ENCODE results near the gene AGAP1. TPM values are rescaled to one million over a fixed set of nuclear protein-coding genes. Genes with fewer than 3 reads are reported as not detected.

Gene AGAP1
- total RNA-seq, 4 donors from 2014 or later = 5.3 to 30.6 (median 19.2) TPM

- intact Hi-C loops (cut with DNase I; ENCODE audit: low total_unique reads) = no loop called here
- no peak overlapping the region for H3K27ac ChIP-seq
- peaks cover 0 to 4% of the 10 kb centered on the region in 2 donors for H3K4me1 ChIP-seq
Observed at GRCh38 chr2:235606004-235606715, 112.3 kb downstream of the AGAP1 start.

GRCh38 chr2:235607546-235608199 lies 113.8 kb downstream of the AGAP1 start:
- peaks cover 0 to 4% of the 10 kb centered on the region in 2 donors for H3K4me1 ChIP-seq
- no peaks in the 10 kb centered on the region for H3K9me3 ChIP-seq
- TF ChIP-seq CTCF (IDR thresholded peaks at IDR 0.05) = no peak
- no peak for TF ChIP-seq POLR2A (IDR thresholded peaks at IDR 0.05)
- DNase-seq = no peak
- no peaks in the 10 kb centered on the region for H3K36me3 ChIP-seq
- intact Hi-C loops (cut with DNase I; ENCODE audit: low total_unique reads) = no loop called here
- no peak overlapping the region for H3K27ac ChIP-seq
- no peak overlapping the region for H3K4me3 ChIP-seq
- H3K27me3 ChIP-seq = no peaks in the 10 kb centered on the region

More at GRCh38 chr2:235606004-235606715, 112.3 kb downstream of the AGAP1 start:
- no peak overlapping the region for H3K4me3 ChIP-seq
- no peaks in the 10 kb centered on the region for H3K36me3 ChIP-seq
- no peaks in the 10 kb centered on the region for H3K27me3 ChIP-seq
- no peaks in the 10 kb centered on the region for H3K9me3 ChIP-seq
- no peak for DNase-seq
- no peak for TF ChIP-seq POLR2A (IDR thresholded peaks at IDR 0.05)
- no peak for TF ChIP-seq CTCF (IDR thresholded peaks at IDR 0.05)

GRCh38 chr2:235608200-235608887 lies 114.5 kb downstream of the AGAP1 start:
- no peak for DNase-seq
- peaks cover 0 to 4% of the 10 kb centered on the region in 2 donors for H3K4me1 ChIP-seq
- H3K27ac ChIP-seq = no peak overlapping the region
- TF ChIP-seq CTCF (IDR thresholded peaks at IDR 0.05) = no peak
- no peak for TF ChIP-seq POLR2A (IDR thresholded peaks at IDR 0.05)
- no peaks in the 10 kb centered on the region for H3K36me3 ChIP-seq
- intact Hi-C loops (cut with DNase I; ENCODE audit: low total_unique reads) = no loop called here
- H3K4me3 ChIP-seq = no peak overlapping the region
- no peaks in the 10 kb centered on the region for H3K27me3 ChIP-seq
- H3K9me3 ChIP-seq = no peaks in the 10 kb centered on the region

- Histone ChIP-seq H3K4me1 (peaks cover 0 to 4% of the 10 kb centered on the region in 2 donors), H3K27me3 (no peaks in the 10 kb centered on the region), H3K27ac (no peak overlapping the region), H3K9me3 (no peaks in the 10 kb centered on the region), H3K4me3 (no peak overlapping the region), H3K36me3 (no peaks in the 10 kb centered on the region)
- no peak for DNase-seq
- intact Hi-C loops (cut with DNase I; ENCODE audit: low total_unique reads) = no loop called here
- TF ChIP-seq CTCF (IDR thresholded peaks at IDR 0.05) = no peak
- TF ChIP-seq POLR2A (IDR thresholded peaks at IDR 0.05) = no peak
Observed at GRCh38 chr2:235609321-235609720, 115.5 kb downstream of the AGAP1 start.

GRCh38 chr2:235609746-235610145 lies 115.9 kb downstream of the AGAP1 start:
- Histone ChIP-seq H3K4me1 (peaks cover 0 to 4% of the 10 kb centered on the region in 2 donors), H3K4me3 (no peak overlapping the region), H3K27ac (no peak overlapping the region), H3K27me3 (no peaks in the 10 kb centered on the region), H3K36me3 (no peaks in the 10 kb centered on the region), H3K9me3 (no peaks in the 10 kb centered on the region)
- no peak for TF ChIP-seq CTCF (IDR thresholded peaks at IDR 0.05)
- no peak for TF ChIP-seq POLR2A (IDR thresholded peaks at IDR 0.05)
- no peak for DNase-seq
- intact Hi-C loops (cut with DNase I; ENCODE audit: low total_unique reads) = no loop called here

All from uterus (tissue), 4 donors.